Fibroblast of mammary gland (primary cell): ENCODE data around the gene WDR19.
"Not testable (repeated sequence)": the region's sequence is repeated elsewhere in the genome, so short reads cannot be mapped to it uniquely, and the experiment has no call there.

Source experiments
- DNase-seq: peaks from one replicate; pipeline ENCODE4 v3.0.0-alpha.2; 2010; ENCODE audit warnings: low read depth
- H3K4me3 ChIP-seq: 2 replicates; pipeline ENCODE4 v1.5.1; 2011; ENCODE audit warnings: low read depth, mild to moderate bottlenecking, low read length, moderate library complexity; ENCODE audit not compliant: control insufficient read depth
- TF ChIP-seq, protein P1 (sequence below): conservative IDR thresholded peaks from 2 replicates; pipeline ENCODE4 v1.5.1; 2011; ENCODE audit warnings: low read depth, low read length, inconsistent platforms; ENCODE audit not compliant: control insufficient read depth, insufficient read depth

The WDR19 gene

DNA sequence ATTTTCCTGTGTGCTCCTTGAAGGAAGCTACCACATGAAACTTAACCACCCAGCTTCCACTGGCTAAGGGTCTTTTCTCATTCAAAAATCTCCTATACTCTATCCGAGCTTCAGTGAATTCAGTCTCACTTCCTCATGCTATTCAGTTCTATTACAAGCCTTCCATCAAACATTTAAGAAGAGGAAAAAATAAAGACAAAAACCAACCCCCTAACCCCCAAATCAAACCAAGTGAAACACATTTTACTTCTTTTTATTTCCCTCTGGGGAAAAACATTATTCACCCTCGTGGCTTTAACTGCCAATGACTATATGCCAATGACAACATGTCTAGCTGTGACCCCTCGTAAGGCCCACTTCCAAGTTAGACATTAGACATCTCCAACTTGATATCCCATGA lies 16.2 kb upstream of the WDR19 start:
- no peak for DNase-seq
- no peak overlapping the region for H3K4me3 ChIP-seq
- TF ChIP-seq, protein P1, sequence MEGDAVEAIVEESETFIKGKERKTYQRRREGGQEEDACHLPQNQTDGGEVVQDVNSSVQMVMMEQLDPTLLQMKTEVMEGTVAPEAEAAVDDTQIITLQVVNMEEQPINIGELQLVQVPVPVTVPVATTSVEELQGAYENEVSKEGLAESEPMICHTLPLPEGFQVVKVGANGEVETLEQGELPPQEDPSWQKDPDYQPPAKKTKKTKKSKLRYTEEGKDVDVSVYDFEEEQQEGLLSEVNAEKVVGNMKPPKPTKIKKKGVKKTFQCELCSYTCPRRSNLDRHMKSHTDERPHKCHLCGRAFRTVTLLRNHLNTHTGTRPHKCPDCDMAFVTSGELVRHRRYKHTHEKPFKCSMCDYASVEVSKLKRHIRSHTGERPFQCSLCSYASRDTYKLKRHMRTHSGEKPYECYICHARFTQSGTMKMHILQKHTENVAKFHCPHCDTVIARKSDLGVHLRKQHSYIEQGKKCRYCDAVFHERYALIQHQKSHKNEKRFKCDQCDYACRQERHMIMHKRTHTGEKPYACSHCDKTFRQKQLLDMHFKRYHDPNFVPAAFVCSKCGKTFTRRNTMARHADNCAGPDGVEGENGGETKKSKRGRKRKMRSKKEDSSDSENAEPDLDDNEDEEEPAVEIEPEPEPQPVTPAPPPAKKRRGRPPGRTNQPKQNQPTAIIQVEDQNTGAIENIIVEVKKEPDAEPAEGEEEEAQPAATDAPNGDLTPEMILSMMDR = no peak

GRCh38 chr4:39166669-39167068 lies 15.7 kb upstream of the WDR19 start:
- no peak for DNase-seq
- H3K4me3 ChIP-seq = no peak overlapping the region
- TF ChIP-seq, protein P1 = no peak

DNA sequence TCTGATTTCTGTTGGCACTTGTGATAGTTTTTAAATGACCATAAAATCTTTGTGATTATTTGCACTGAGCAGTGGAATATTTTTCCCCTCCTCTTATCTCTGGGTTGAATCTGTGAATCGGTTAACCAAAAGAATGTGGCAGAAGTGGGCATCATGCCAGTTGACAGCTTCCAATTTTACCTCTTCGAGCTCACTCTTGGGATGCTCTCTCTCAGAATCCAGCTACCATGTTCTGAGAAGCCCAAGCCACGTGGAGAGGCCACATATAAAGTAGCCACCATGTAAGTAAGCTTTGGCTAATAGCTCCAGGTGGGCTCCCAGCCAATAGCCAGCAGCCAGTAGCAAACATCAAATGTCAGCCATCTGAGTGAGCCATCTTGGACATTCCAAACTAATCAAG lies 12.9 kb upstream of the WDR19 start:
- TF ChIP-seq, protein P1 = no peak
- no peak overlapping the region for H3K4me3 ChIP-seq
- no peak for DNase-seq

DNA sequence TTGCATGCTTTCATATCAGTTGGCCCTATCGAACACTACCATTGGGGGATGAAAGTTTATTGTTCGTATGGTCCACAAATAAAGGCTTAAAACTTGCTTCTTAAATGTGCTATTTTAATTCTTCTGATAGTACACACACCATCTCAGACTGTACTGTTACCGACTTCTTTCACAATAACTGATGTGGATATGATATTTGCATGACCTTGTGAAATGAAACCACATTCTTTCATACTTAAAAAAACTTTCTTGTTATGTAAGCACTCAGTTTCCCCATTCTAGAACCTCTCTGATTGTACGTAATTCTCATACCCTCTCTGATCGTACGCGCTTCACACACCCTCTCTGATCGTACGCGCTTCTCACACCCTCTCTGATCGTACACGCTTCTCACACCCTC lies 12.0 kb upstream of the WDR19 start:
- no peak for DNase-seq
- TF ChIP-seq, protein P1 = no peak
- H3K4me3 ChIP-seq = no peak overlapping the region

DNA sequence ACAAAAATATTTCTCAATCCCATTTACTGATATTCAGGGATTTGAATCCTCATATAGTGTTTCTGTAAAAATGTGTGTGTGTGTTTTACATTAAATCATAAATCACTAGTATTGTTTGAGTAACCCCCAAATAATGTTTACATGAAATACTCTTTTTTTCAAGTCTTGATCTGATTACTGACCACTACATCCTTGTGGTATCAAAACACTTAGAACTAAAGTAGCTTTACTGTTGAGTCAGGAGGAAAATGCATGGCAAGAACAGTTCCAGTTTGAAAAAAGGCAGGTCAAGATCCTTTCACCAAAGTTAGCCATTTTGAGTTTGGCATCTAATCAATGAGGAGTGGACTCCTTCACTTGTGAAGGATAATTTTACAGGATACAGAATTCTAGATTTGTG lies 3.6 kb upstream of the WDR19 start:
- H3K4me3 ChIP-seq = no peak overlapping the region
- no peak for DNase-seq
- TF ChIP-seq, protein P1 = no peak

GRCh38 chr4:39179681-39180080 lies 2.6 kb upstream of the WDR19 start:
- TF ChIP-seq, protein P1 = no peak
- H3K4me3 ChIP-seq = no peak overlapping the region
- no peak for DNase-seq

DNA sequence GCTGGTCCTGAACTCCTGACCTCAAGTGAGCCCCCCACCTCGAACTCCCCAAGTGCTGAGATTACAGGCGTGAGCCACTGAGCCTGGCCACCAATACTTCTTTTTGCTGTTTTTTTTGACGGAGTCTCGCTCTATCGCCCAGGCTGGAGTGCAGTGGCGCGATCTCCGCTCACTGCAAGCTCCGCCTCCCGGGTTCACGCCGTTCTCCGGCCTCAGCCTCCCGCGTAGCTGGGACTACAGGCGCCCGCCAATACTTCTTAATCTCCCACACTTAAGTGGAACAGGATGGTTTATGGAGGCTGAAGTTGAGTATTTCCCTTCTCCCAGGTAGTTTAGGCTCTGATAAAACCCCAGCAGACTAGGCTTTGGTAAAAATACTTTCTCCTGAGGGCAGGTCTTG lies 1.7 kb upstream of the WDR19 start:
- H3K4me3 ChIP-seq, DNase-seq: not testable (repeated sequence)
